H1 (cell line): ENCODE results near the gene COL16A1. TPM values are rescaled to one million over a fixed set of nuclear protein-coding genes. Genes with fewer than 3 reads are reported as not detected.
A peak's percentile ranks its signal among the peaks of the same experiment; 100 is the strongest.

Experiments
- CTCF ChIA-PET: fragments of 300-600 bp; sonication (Branson Sonifier 250); formaldehyde crosslinking; loops from one replicate; lab custom pipeline; 2021; ENCODE audit not compliant: partially characterized antibody; lab: Charles Lee
- POLR2A ChIA-PET: fragments of 300-600 bp; sonication (Branson Sonifier 250); formaldehyde crosslinking; loops from one replicate; lab custom pipeline; 2021; ENCODE audit warnings: inconsistent platforms; ENCODE audit not compliant: partially characterized antibody; lab: Charles Lee
- DNase-seq, 2 experiments: peaks; one replicate each; pipeline versions ENCODE4 v3.0.0 to v3.0.0-alpha.2; 2010 to 2022; ENCODE audit warnings: low spot score in 2 of 2, low read depth in 1 of 2, mixed read lengths in 1 of 2
- FAIRE-seq: peaks from 2 replicates; lab custom pipeline; 2011; peaks lifted over from hg19 to GRCh38; lab: Jason Lieb, UNC
- H2AFZ ChIP-seq: 2 replicates; pipeline ENCODE4 v1.8.1; 2012; ENCODE audit warnings: low read length, inconsistent platforms
- H2AK5ac ChIP-seq: 2 replicates; pipeline ENCODE4 v1.6.1; 2013; ENCODE audit warnings: low read depth, low read length
- H2BK120ac ChIP-seq: replicated peaks from 2 replicates; pipeline ENCODE3; 2013; ENCODE audit warnings: low read depth, low read length, inconsistent platforms
- H2BK12ac ChIP-seq: 2 replicates; pipeline ENCODE4 v1.6.1; 2013; ENCODE audit warnings: low read depth, low read length
- H2BK15ac ChIP-seq: 2 replicates; pipeline ENCODE4 v1.6.1; 2013; ENCODE audit warnings: low read length
- H2BK20ac ChIP-seq: 2 replicates; pipeline ENCODE4 v1.6.1; 2013; ENCODE audit warnings: low read length
- H2BK5ac ChIP-seq: 2 replicates; pipeline ENCODE4 v1.6.1; 2013; ENCODE audit warnings: low read depth, low read length
- H3K14ac ChIP-seq: 2 replicates; pipeline ENCODE4 v1.6.1; 2013; ENCODE audit warnings: inconsistent platforms; ENCODE audit not compliant: insufficient read length
- H3K18ac ChIP-seq: 2 replicates; pipeline ENCODE4 v1.6.1; 2013; ENCODE audit warnings: low read length; ENCODE audit errors: extremely low read depth
- H3K23ac ChIP-seq: 2 replicates; pipeline ENCODE4 v1.6.1; 2013; ENCODE audit warnings: inconsistent platforms; ENCODE audit not compliant: insufficient read length
- H3K23me2 ChIP-seq: 2 replicates; pipeline ENCODE4 v1.6.1; 2013; ENCODE audit warnings: low read depth, low read length
- H3K27ac ChIP-seq: 2 replicates; pipeline ENCODE4 v1.6.1; 2011; ENCODE audit warnings: low read depth, low read length, inconsistent platforms
- H3K27me3 ChIP-seq, 4 experiments: replicated peaks in 1 of 4; 1 replicate in 1 of 4; 2 replicates in 3 of 4; pipeline versions ENCODE4 v1.6.1 to v1.8.1; 2011 to 2013; ENCODE audit warnings: low read length in 3 of 4, mild to moderate bottlenecking in 3 of 4, inconsistent platforms in 2 of 4, mixed read lengths in 2 of 4, moderate library complexity in 1 of 4; ENCODE audit not compliant: control insufficient read depth in 3 of 4, insufficient read depth in 3 of 4; ENCODE audit errors: extremely low read depth in 1 of 4
- H3K36me3 ChIP-seq, 4 experiments: 2 replicates each; pipeline versions ENCODE4 v1.6.1 to v1.8.1; 2011 to 2013; ENCODE audit warnings: mild to moderate bottlenecking in 4 of 4, low read length in 3 of 4, moderate library complexity in 2 of 4, control low read depth in 1 of 4, inconsistent platforms in 1 of 4; ENCODE audit not compliant: insufficient read depth in 4 of 4, control insufficient read depth in 2 of 4
- H3K4ac ChIP-seq: replicated peaks from 2 replicates; pipeline ENCODE3; 2013; ENCODE audit warnings: low read length, low read depth, mixed read lengths, inconsistent platforms; ENCODE audit not compliant: insufficient read length
- H3K4me1 ChIP-seq, 4 experiments: replicated peaks in 1 of 4; 1 replicate in 1 of 4; 2 replicates in 3 of 4; pipeline versions ENCODE4 v1.6.1 to v1.8.1; 2011 to 2013; ENCODE audit warnings: low read length in 3 of 4, inconsistent platforms in 2 of 4, mixed read lengths in 1 of 4; ENCODE audit not compliant: insufficient read depth in 4 of 4, control insufficient read depth in 3 of 4
- H3K4me2 ChIP-seq, 2 experiments: 2 replicates each; pipeline versions ENCODE4 v1.6.1 to v1.8.1; 2011 to 2013; ENCODE audit warnings: low read depth in 2 of 2, low read length in 2 of 2, control low read depth in 1 of 2, inconsistent platforms in 1 of 2, mild to moderate bottlenecking in 1 of 2; ENCODE audit not compliant: insufficient read depth in 1 of 2
- H3K4me3 ChIP-seq, 4 experiments: fragments of 200-600, 300-600 bp in 1 of 4; sonication (generic), shearing (Covaris generic), sonication (Bioruptor Twin) in 1 of 4; 2 replicates each; pipeline versions ENCODE4 v1.5.1 to v1.8.1; 2011 to 2016; ENCODE audit warnings: low read length in 4 of 4, low read depth in 3 of 4, control low read depth in 2 of 4, inconsistent platforms in 2 of 4, mild to moderate bottlenecking in 2 of 4, mixed read lengths in 1 of 4, moderate library complexity in 1 of 4; ENCODE audit not compliant: insufficient read depth in 2 of 4; ENCODE audit errors: extremely low read depth in 1 of 4
- H3K56ac ChIP-seq: replicated peaks from 2 replicates; pipeline ENCODE3; 2013; ENCODE audit warnings: low read depth, mild to moderate bottlenecking, mixed read lengths, low read length, inconsistent platforms; ENCODE audit not compliant: insufficient read length
- H3K79me1 ChIP-seq: 2 replicates; pipeline ENCODE4 v1.6.1; 2013; ENCODE audit warnings: low read depth, low read length, control low read depth
- H3K79me2 ChIP-seq, 2 experiments: 2 replicates each; pipeline versions ENCODE4 v1.6.1 to v1.8.1; 2012 to 2013; ENCODE audit warnings: low read length in 2 of 2, mild to moderate bottlenecking in 2 of 2, inconsistent platforms in 1 of 2; ENCODE audit not compliant: insufficient read depth in 2 of 2, control insufficient read depth in 1 of 2
- H3K9ac ChIP-seq, 4 experiments: replicated peaks in 1 of 4; 1 replicate in 1 of 4; 2 replicates in 3 of 4; pipeline versions ENCODE4 v1.6.1 to v1.8.1; 2011 to 2013; ENCODE audit warnings: low read depth in 3 of 4, low read length in 3 of 4, control low read depth in 2 of 4, mild to moderate bottlenecking in 2 of 4, moderate library complexity in 2 of 4, inconsistent platforms in 1 of 4; ENCODE audit errors: extremely low read depth in 1 of 4
- H3K9me3 ChIP-seq, 2 experiments: 2 replicates each; pipeline versions ENCODE4 v1.6.1 to v1.8.1; 2012 to 2013; ENCODE audit warnings: mild to moderate bottlenecking in 2 of 2, moderate library complexity in 2 of 2, control low read depth in 1 of 2, inconsistent platforms in 1 of 2, low read depth in 1 of 2, low read length in 1 of 2, mixed read lengths in 1 of 2; ENCODE audit not compliant: insufficient read depth in 2 of 2
- H4K20me1 ChIP-seq, 2 experiments: replicated peaks in 1 of 2; 2 replicates each; pipeline versions ENCODE3 to v1.8.1; 2011 to 2013; ENCODE audit warnings: inconsistent platforms in 2 of 2, low read length in 2 of 2, mild to moderate bottlenecking in 1 of 2; ENCODE audit not compliant: insufficient read depth in 2 of 2, control insufficient read depth in 1 of 2
- H4K5ac ChIP-seq: 2 replicates; pipeline ENCODE4 v1.6.1; 2013; ENCODE audit warnings: low read length, low read depth, mixed read lengths, inconsistent platforms; ENCODE audit not compliant: insufficient read length
- H4K8ac ChIP-seq: 2 replicates; pipeline ENCODE4 v1.8.0; 2013; ENCODE audit warnings: mild to moderate bottlenecking, moderate library complexity, low read length, inconsistent platforms; ENCODE audit not compliant: insufficient read depth; ENCODE audit errors: extremely low read depth
- H4K91ac ChIP-seq: replicated peaks from 2 replicates; pipeline ENCODE3; 2013; ENCODE audit warnings: low read length, mixed read lengths, inconsistent platforms; ENCODE audit not compliant: insufficient read length
- CBX8 ChIP-seq: fragments of 300-800, 300-1000 bp; sonication (generic); IDR thresholded peaks from 2 replicates; pipeline ENCODE4 v1.7.1; 2016; ENCODE audit warnings: low read depth, low read length, borderline replicate concordance
- RXRA ChIP-seq: IDR thresholded peaks from 2 replicates; pipeline ENCODE4 v1.6.1; 2011; ENCODE audit warnings: low read depth, mild to moderate bottlenecking, low read length, moderate library complexity; ENCODE audit not compliant: insufficient read depth
- SP2 ChIP-seq: IDR thresholded peaks from 2 replicates; pipeline ENCODE4 v1.6.1; 2012; ENCODE audit warnings: mild to moderate bottlenecking, low read length, inconsistent platforms
- WGBS, 2 experiments: shearing (Covaris generic) in 1 of 2; methylation state at CpG; one replicate each; pipeline versions ENCODE4 v1.1.6 to v1.1.7; 2013 to 2015; ENCODE audit warnings: low lambda C conversion rate in 2 of 2, mixed read lengths in 2 of 2, inconsistent platforms in 1 of 2, low coverage in 1 of 2, missing lambda C conversion rate in 1 of 2; ENCODE audit not compliant: insufficient replicate concordance in 2 of 2, insufficient coverage in 1 of 2, insufficient read length in 1 of 2; ENCODE audit errors: extremely low coverage in 1 of 2, missing lambda C conversion rate in 1 of 2; 5-methylcytosine and 5-hydroxymethylcytosine counted together
- polyA plus RNA-seq, 7 experiments: library from polyadenylated mRNA; depleted of rRNA in 3 of 7; stranded (reverse) in 5 of 7; unstranded in 2 of 7; fragments of >200 nt in 5 of 7; fragments of 200-250 nt in 2 of 7; gene quantifications; 1 replicate in 5 of 7; 2 replicates in 1 of 7; 4 replicates in 1 of 7; pipeline versions ENCODE4 v1.2.1 to v1.2.3, GENCODE V29; 2011 to 2013; ENCODE audit warnings: missing spikeins in 2 of 7, mixed read lengths in 2 of 7
- total RNA-seq: library from RNA; stranded (reverse); fragmentation: NEBNext Ultra II Directional; extraction: Animal tissue kit (Norgen Biotek cat#: 25700); gene quantifications from 2 replicates; pipeline ENCODE4 v1.2.1, GENCODE V29; 2021

The COL16A1 gene
- total and polyA plus RNA-seq, 2 of the 8 experiments (the other 6 are each of a cell fraction or from before 2014, with no cell fraction given), result 2.0 to 10.5 TPM

DNA sequence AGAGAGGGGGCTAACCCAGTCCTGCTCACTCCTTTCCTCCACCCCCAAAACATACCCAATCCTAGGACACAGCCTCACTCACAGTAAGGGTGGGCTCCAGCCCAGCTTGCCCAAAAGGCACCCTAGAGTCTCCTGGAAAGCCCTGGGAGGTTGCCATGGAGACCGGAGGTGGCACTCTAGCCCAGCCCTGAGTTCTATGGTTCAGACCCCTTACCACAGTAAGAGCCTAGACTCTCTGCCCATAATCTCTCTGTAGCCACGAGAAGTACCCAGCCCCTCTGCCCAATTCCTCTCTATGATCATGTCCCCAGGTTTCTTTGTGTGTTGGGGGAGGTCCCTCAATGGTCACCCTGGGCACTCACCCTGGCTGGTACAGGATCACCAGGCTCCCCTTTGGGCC, 14.4 kb downstream of the COL16A1 start:
- Histone ChIP-seq H3K23ac (no peak overlapping the region), H3K56ac (no peak overlapping the region), H3K36me3 (no peaks in the 10 kb centered on the region), H2BK12ac (no peak overlapping the region), H2BK20ac (no peak overlapping the region), H2BK120ac (no peak overlapping the region), H3K4ac (no peak overlapping the region), H3K23me2 (no peaks in the 10 kb centered on the region), H3K4me3 (no peak overlapping the region), H3K18ac (no peak overlapping the region), H3K27ac (no peak overlapping the region), H3K79me2 (no peaks in the 10 kb centered on the region), H2BK5ac (0 out of 2 replicates have a peak overlapping the region, but pooled peaks have one; percentile 35), H4K8ac (peak overlapping the region; percentile 72; the same call in 1 of the 2 replicates), H3K27me3 (no peaks in the 10 kb centered on the region), H3K9me3 (no peaks in the 10 kb centered on the region)
- CTCF ChIA-PET, result interaction anchor here (0.5 to 24.1 kb wide), 10 partner anchors 11 to 546 kb away, joined by 3 to 370 read pairs (median 8); partner anchors contain the start of gene COL16A1
- FAIRE-seq (no peak), DNase-seq (no peak)
- POLR2A ChIA-PET, result interaction anchor here (1.0 to 1.4 kb wide), 3 partner anchors 9 to 69 kb away, joined by 3 read pairs; no protein-coding TSS in a partner anchor
- WGBS, 2 experiments, result 71% methylated on average over 2 of the region's 2 CpGs; no CpG with 5 or more reads in 1 of the 2 experiments
- TF ChIP-seq CBX8 (no peak), RXRA (no peak), SP2 (peak; percentile 83)
- TF ChIP-seq, all 59 proteins: peak for 1
- no peak overlapping the region for H3K14ac ChIP-seq
- H3K4me1 ChIP-seq, result peaks cover 0 to 4% (median 0%) of the 10 kb centered on the region in 4 experiments; a peak in 3 of 7 replicates
- no peaks in the 10 kb centered on the region for H4K20me1 ChIP-seq
- no peak overlapping the region for H2AFZ ChIP-seq
- H2AK5ac ChIP-seq, result no peak overlapping the region
- no peak overlapping the region for H3K9ac ChIP-seq
- H2BK15ac ChIP-seq, result no peak overlapping the region
- H4K91ac ChIP-seq, result no peak overlapping the region
- H3K4me2 ChIP-seq, result no peak overlapping the region
- H3K79me1 ChIP-seq, result no peaks in the 10 kb centered on the region
- H4K5ac ChIP-seq, result no peak overlapping the region
